Tongue (tissue), 2 donors: ENCODE results near the gene PPOX. TPM values are rescaled to one million over a fixed set of nuclear protein-coding genes. Genes with fewer than 3 reads are reported as not detected.

ENCODE experiments used
- DNase-seq: peaks from one replicate; pipeline ENCODE4 v3.0.0-alpha.2; 2015
- total RNA-seq: library from RNA; depleted of rRNA; stranded (reverse); fragments of >200 nt; gene quantifications from one replicate; pipeline ENCODE4 v1.2.3, GENCODE V29; 2014

Gene PPOX
- 15.2 TPM for total RNA-seq

- peak; percentile 99 for DNase-seq
Observed at GRCh38 chr1:161165742-161166668, at the start of gene PPOX. Gene PPOX (plus strand): TSS chr1:161166426. CDS start chr1:161166848, 422 bp downstream.

GRCh38 chr1:161117759-161118581 lies 48.3 kb upstream of the PPOX start, which contains the start of the genes NIT1 and PFDN2:
Gene NIT1 (plus strand): TSS chr1:161118105. CDS start chr1:161118177, 72 bp downstream.
Gene PFDN2 (minus strand): TSS chr1:161118037. CDS start chr1:161118026, 11 bp downstream.
- DNase-seq, result peak; percentile 95

DNA sequence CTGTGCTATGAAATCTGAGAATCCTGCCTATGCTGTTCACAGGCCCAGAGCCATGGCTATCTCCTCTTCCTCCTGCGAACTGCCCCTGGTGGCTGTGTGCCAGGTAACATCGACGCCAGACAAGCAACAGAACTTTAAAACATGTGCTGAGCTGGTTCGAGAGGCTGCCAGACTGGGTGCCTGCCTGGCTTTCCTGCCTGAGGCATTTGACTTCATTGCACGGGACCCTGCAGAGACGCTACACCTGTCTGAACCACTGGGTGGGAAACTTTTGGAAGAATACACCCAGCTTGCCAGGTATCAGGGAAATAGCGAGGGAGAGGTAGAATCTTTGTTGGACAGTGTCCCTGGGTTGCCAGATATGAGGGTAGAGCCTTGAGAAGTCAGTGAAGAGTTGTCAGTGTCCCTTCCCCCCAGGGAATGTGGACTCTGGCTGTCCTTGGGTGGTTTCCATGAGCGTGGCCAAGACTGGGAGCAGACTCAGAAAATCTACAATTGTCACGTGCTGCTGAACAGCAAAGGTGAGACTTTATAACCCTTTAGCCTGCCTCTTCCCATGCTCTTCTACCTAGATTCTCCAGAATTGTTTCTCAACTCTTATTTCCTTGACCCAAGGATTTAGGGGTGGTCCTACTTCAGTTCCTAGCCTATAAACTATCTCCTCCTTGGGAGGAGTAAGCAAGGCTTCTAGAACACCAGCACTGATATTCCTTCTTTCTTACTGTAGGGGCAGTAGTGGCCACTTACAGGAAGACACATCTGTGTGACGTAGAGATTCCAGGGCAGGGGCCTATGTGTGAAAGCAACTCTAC lies 46.9 kb upstream of the PPOX start:
- DNase-seq, result peak; percentile 71

DNA sequence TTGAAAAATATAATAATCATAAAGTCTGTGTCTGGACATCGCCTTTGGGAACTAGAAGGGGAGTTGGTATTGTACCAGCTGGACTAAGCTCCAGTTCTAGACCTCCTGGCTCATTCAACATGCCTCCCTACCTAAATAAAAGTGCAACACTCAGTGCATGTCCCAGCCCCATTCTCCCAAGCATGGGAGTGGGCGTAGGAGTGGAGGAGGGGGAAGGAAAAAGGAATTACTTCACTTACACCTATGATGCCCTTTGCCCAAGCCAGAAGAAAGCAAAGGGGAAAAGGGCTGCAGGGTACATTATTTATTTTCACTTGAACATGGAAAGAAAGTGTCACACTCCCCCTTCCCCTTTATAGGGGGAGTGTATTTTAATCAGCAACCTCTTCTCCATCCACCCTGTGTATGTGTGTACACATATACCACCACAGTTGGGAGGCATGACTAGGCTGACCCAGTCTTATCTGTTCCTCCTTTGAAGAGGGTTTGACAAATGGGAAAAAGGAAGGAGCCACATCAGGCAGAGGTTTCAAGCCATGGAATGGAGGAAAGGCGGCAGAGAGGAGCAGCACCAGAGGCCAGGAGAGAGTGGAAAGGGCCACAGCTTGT lies 45.1 kb upstream of the PPOX start:
- no peak for DNase-seq

DNA sequence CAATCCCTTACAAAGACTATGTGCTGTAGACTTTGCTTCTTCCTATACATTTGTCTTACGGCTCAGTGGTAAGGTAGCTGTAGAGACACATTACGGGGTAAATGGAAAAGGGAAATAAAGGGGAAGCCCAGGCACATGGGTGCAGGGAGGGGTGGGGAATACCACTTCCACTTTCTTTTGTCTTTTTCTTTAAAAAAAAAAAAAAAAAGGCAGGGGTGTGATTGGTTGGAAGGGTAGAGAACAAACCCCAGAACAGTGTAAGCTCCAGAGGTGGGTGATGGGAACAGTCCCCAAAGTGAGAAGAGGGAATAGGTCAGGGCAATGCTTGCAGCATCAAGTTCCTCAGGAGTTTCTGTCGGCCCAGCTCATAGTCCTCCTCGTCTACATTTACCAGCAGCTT lies 44.4 kb upstream of the PPOX start:
- no peak for DNase-seq

- no peak for DNase-seq
Observed at GRCh38 chr1:161122967-161123366, 43.3 kb upstream of the PPOX start.

GRCh38 chr1:161127649-161128048 lies 38.6 kb upstream of the PPOX start:
- DNase-seq, result no peak

GRCh38 chr1:161128591-161129420 lies 37.4 kb upstream of the PPOX start:
- peak; percentile 59 for DNase-seq

DNA sequence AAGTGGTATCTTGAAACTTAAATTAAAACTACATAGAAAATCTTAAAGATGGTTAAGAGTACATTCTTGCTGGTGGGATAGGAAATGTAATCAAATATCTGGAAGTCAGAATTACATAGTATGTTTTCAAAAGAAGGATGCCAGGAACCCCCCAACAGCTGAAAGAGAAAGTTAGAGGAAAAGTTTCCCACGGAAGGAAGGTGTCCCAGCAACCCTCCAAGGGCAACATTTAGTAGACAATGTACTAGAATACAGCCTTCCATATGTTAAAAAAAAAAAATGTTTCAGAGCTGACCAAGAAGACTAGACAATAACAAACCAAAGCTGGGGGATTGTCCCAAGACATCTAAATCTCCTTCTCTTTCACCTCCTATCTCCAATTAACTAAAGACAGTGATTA lies 36.0 kb upstream of the PPOX start:
- DNase-seq, result no peak

- peak; percentile 51 for DNase-seq
Observed at GRCh38 chr1:161131523-161132409, 34.5 kb upstream of the PPOX start.

DNA sequence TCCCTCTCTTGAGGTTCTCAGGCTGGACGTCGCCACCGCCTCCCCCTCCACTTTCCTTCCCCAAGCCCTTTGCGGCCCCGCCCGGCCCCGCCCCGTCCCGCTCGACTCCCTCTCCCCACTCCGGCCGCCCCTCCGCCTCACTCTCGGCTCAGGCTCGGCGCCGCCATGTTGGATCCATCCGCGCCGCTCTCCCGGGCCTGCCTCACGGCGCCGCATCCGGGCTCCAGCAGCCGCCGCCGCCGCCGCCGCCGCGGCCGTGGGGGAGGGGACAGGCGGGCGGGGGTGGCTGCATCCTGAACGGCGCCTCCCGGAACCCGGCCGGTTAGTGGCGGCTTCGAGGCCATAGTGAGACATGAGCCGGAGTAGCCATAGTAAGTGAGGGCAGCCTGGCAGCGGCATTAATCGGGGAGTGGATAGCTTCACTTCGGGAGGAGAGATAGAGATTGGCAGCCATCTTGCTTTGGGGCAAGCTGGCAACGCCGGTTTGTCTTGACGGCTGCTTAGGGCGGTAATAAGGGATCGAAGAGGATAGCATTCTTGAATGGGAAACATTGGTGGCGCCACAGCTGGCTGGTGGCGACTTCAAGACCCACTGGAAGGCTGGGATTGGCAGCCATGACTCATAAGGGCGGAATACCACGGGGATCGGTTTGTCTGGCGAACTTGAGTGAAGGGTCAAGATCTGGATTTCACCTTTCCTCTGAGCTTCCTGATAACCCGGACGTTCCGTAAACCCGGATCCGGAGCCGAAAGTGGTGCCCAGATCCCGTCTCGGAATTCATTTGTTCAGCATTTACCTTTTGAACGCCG lies 33.6 kb upstream of the PPOX start, which contains the start of gene DEDD:
Gene DEDD (minus strand): TSS at position 258 of the 810 bp plus-strand sequence. CDS start 8,205 bp downstream, outside the sequence.
- DNase-seq, result peak; percentile 98

DNA sequence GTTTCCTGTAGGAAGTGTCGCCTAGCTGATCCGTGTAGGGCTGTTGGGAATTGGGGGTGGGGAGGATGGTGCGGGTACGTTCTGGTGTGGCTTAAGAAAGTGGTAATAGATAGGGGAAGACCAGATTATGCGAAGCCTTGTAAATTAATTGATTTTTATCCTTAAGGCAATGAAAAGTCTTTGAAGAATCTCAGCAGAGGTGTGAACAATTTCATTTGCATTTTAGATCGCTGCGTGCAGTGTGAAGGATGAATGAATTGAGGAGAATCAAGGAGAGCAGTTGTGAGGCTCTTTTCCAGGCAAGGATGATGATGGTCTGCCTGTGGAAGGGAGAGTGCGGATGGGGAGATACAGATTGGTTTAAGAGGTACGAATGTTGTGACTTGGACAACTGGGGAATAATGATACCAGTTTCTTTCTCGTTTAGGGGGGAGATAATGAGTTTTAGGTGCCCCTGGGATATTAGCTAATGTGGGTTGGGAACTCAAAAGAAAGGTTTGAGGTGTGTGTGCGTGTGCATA lies 32.9 kb upstream of the PPOX start:
- DNase-seq, result no peak

DNA sequence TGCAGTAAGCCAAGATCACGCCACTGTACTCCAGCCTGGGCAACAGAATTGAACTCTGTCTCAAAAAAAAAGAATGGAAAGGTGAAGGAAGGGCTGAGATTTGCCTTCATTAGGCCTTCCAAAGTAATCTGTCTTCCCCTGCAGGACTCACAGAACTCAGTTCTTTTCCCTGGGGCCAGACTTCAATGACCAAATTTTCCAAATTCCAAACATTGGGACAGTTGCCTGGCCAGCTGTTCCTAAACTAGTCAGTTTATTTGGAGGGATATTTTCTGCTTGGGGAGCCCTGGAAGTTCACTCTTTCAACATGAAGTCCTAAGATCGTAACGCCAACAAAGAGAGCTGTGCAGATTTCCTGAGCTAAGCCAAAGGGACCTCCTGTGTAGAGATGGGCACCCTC lies 28.3 kb upstream of the PPOX start:
- DNase-seq, result peak; percentile 30

DNA sequence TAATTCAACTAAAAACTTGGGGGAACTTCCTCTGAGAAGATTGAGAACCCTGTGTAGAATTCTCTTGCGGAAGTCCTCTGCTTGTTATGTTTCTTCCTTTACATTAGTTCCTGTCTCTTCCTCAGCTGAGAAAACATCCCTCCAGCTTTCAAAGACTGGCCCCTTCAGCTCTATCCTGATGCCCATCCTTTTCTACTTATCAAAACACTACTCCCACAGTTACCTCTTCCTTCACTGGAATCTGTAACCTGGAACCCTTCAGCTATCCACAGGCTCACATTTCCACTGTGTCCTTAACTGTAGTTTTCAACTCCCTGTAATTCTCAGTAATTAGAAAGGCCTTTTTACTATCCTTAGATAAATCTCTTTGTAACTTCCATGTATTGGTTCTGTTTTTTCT lies 27.8 kb upstream of the PPOX start:
- DNase-seq, result no peak

DNA sequence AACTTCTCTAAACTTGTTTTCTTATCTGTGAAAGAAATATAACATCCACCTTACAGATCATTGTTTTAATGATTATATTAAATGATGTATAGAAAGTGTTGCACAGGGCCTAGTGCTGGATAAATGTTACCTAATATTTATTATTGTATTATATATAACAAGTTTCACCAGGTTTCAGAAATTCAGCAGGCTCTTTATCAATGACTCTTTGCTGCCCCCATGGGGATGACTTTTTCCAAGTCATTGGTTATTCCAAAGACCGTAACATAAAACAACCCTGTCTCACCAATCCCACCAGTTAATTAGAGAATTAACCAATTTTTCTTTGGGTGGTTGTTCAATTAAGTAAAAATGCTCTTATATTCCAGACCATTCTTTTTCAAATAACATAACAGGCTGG lies 26.5 kb upstream of the PPOX start:
- peak; percentile 72 for DNase-seq

DNA sequence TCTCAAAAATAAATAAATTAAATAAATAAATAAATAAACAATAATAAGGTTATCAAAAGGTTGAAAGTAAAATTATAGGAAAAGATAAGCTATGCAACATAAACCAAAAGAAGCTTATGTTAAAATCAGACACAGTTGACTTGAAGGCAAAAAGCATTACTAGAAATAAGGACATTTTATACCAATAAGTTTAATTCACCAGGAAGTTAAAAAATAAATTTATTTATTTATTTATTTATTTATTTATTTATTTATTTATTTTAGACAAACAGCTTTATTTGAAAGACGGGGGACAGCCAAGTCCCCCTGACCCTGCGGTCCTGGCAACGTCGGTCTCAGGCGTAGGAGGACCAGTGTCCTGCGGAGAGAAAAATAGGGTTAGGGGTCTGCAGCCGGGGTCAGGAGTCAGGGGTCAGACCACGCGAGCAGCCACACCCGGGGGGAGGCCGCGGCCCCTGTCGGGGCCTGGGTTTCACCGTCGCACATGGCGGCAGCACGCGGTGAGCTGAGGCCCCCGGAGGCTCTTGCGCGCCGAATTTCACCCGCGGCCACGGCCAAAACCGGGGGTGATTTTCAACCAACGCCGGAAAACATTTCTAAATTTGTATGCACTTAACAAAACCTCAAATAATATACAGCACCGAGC lies 25.3 kb upstream of the PPOX start:
- no peak for DNase-seq

- no peak for DNase-seq
Observed at GRCh38 chr1:161145832-161146231, 20.4 kb upstream of the PPOX start.

- DNase-seq, result no peak
Observed at GRCh38 chr1:161153176-161153575, 13.1 kb upstream of the PPOX start.
